Neural cell (in vitro differentiated cells): ENCODE measurements around the gene GOLGA3. TPM values are rescaled to one million over a fixed set of nuclear protein-coding genes. Genes with fewer than 3 reads are reported as not detected.

Experiments
- H2AFZ ChIP-seq: fragments of 200-600, 300-800 bp; sonication (generic), shearing (Covaris generic); 2 replicates; pipeline ENCODE4 v1.6.0; 2014; ENCODE audit warnings: low read depth, mild to moderate bottlenecking, antibody characterized with exemption, low read length, moderate library complexity
- H3F3A ChIP-seq: fragments of 200-600 bp; shearing (Covaris generic); 2 replicates; pipeline ENCODE4 v1.6.1; 2016; ENCODE audit warnings: mild to moderate bottlenecking, moderate library complexity, mixed read lengths, antibody characterized with exemption, low read length; ENCODE audit not compliant: insufficient read depth, poor library complexity, severe bottlenecking
- H3K27ac ChIP-seq: fragments of 200-600, 300-800 bp; sonication (generic), shearing (Covaris generic); 2 replicates; pipeline ENCODE4 v1.5.1; 2014; ENCODE audit warnings: mild to moderate bottlenecking, low read length, moderate library complexity
- H3K27me3 ChIP-seq: fragments of 300-800, 200-600 bp; sonication (generic), shearing (Covaris generic); 2 replicates; pipeline ENCODE4 v1.6.0; 2014; ENCODE audit warnings: mild to moderate bottlenecking, low read depth, low read length, moderate library complexity; ENCODE audit not compliant: insufficient read depth
- H3K36me3 ChIP-seq: fragments of 300-800, 200-600 bp; sonication (generic), shearing (Covaris generic); 2 replicates; pipeline ENCODE4 v1.5.1; 2014; ENCODE audit warnings: mild to moderate bottlenecking, antibody characterized with exemption, low read length, moderate library complexity; ENCODE audit not compliant: insufficient read depth
- H3K4me2 ChIP-seq: fragments of 300-800, 200-600 bp; sonication (generic), shearing (Covaris generic); 2 replicates; pipeline ENCODE4 v1.6.0; 2014; ENCODE audit warnings: mild to moderate bottlenecking, low read length
- H3K4me3 ChIP-seq: fragments of 300-800, 200-600 bp; sonication (generic), shearing (Covaris generic); 2 replicates; pipeline ENCODE4 v1.5.1; 2014; ENCODE audit warnings: mild to moderate bottlenecking, low read length, moderate library complexity
- H3K79me2 ChIP-seq: fragments of 200-600 bp; shearing (Covaris generic); replicated peaks from 2 replicates; pipeline ENCODE4 v1.6.0; 2014; ENCODE audit warnings: mild to moderate bottlenecking, low read length, moderate library complexity; ENCODE audit not compliant: insufficient read depth
- H3K9ac ChIP-seq: fragments of 300-800, 200-600 bp; sonication (generic), shearing (Covaris generic); 2 replicates; pipeline ENCODE4 v1.6.1; 2016; ENCODE audit warnings: mild to moderate bottlenecking, low read length, mixed read lengths
- H3K9me2 ChIP-seq: fragments of 200-600 bp; shearing (Covaris generic); 2 replicates; pipeline ENCODE4 v1.6.1; 2016; ENCODE audit warnings: mild to moderate bottlenecking, low read length, mixed read lengths; ENCODE audit not compliant: insufficient read depth
- H3K9me3 ChIP-seq: fragments of 200-600, 300-800 bp; sonication (generic), shearing (Covaris generic); 2 replicates; pipeline ENCODE4 v1.6.1; 2016; ENCODE audit warnings: mild to moderate bottlenecking, mixed run types, low read length, moderate library complexity, mixed read lengths
- H4K20me1 ChIP-seq: fragments of 200-600 bp; shearing (Covaris generic); 2 replicates; pipeline ENCODE4 v1.6.1; 2016; ENCODE audit warnings: mild to moderate bottlenecking, mixed run types; ENCODE audit not compliant: insufficient read depth
- CTCF ChIP-seq: fragments of 450-650 bp; IDR thresholded peaks from 2 replicates; pipeline ENCODE4 v1.5.1; 2014; ENCODE audit warnings: antibody characterized with exemption, mild to moderate bottlenecking, moderate library complexity; ENCODE audit not compliant: poor library complexity, severe bottlenecking
- EP300 ChIP-seq: fragments of 450-650 bp; conservative IDR thresholded peaks from 2 replicates; pipeline ENCODE4 v1.6.1; 2014; ENCODE audit warnings: antibody characterized with exemption, mild to moderate bottlenecking, moderate library complexity; ENCODE audit not compliant: poor library complexity, severe bottlenecking
- EZH2 ChIP-seq: fragments of 200-600, 300-800 bp; shearing (Covaris generic), sonication (generic); IDR thresholded peaks from 2 replicates; pipeline ENCODE4 v1.6.1; 2014; ENCODE audit warnings: antibody characterized with exemption, low read length, borderline replicate concordance, mild to moderate bottlenecking; ENCODE audit not compliant: insufficient read depth, poor library complexity, severe bottlenecking
- MXI1 ChIP-seq: fragments of 450-650 bp; conservative IDR thresholded peaks from 2 replicates; pipeline ENCODE4 v1.6.1; 2014; ENCODE audit warnings: antibody characterized with exemption, mild to moderate bottlenecking; ENCODE audit not compliant: poor library complexity, severe bottlenecking
- POLR2AphosphoS5 ChIP-seq: IDR thresholded peaks from 2 replicates; pipeline ENCODE4 v1.6.1; 2012
- RAD21 ChIP-seq: fragments of 450-650 bp; conservative IDR thresholded peaks from 2 replicates; pipeline ENCODE4 v1.6.1; 2014; ENCODE audit warnings: antibody characterized with exemption, mild to moderate bottlenecking, moderate library complexity
- REST ChIP-seq: IDR thresholded peaks from 2 replicates; pipeline ENCODE4 v1.6.1; 2012; ENCODE audit warnings: borderline replicate concordance
- SMC3 ChIP-seq: fragments of 450-650 bp; conservative IDR thresholded peaks from 2 replicates; pipeline ENCODE4 v1.6.1; 2014; ENCODE audit warnings: antibody characterized with exemption, mild to moderate bottlenecking, moderate library complexity; ENCODE audit not compliant: poor library complexity
- TAF1 ChIP-seq: IDR thresholded peaks from 2 replicates; pipeline ENCODE4 v1.6.1; 2012; ENCODE audit warnings: low read depth
- polyA plus RNA-seq: library from polyadenylated mRNA; depleted of rRNA; stranded (reverse); fragments of >200 nt; gene quantifications from 2 replicates; pipeline ENCODE4 v1.2.3, GENCODE V29; 2014

GOLGA3 gene
- polyA plus RNA-seq, 1 donor from 2014 or later, result 16.7 TPM

GRCh38 chr12:132724506-132725241, 104.0 kb downstream of the GOLGA3 start:
- H4K20me1 ChIP-seq, result no peaks in the 10 kb centered on the region
- no peak overlapping the region for H3K4me2 ChIP-seq
- no peaks in the 10 kb centered on the region for H3K27me3 ChIP-seq
- no peak overlapping the region for H2AFZ ChIP-seq
- no peak overlapping the region for H3K4me3 ChIP-seq
- TF ChIP-seq POLR2AphosphoS5 (no peak), TAF1 (no peak), CTCF (no peak), MXI1 (no peak)
- H3K9me2 ChIP-seq, result no peaks in the 10 kb centered on the region
- no peak overlapping the region for H3K27ac ChIP-seq
- no peak overlapping the region for H3K9ac ChIP-seq
- no peaks in the 10 kb centered on the region for H3K9me3 ChIP-seq
- no peaks in the 10 kb centered on the region for H3F3A ChIP-seq
- H3K79me2 ChIP-seq, result no peaks in the 10 kb centered on the region
- no peaks in the 10 kb centered on the region for H3K36me3 ChIP-seq

- TF ChIP-seq POLR2AphosphoS5 (no peak), RAD21 (no peak), MXI1 (no peak), REST (no peak), EP300 (no peak), CTCF (no peak), EZH2 (no peak), TAF1 (no peak), SMC3 (no peak)
- Histone ChIP-seq H2AFZ (no peak overlapping the region), H3K9me3 (no peaks in the 10 kb centered on the region), H3K4me2 (no peak overlapping the region), H3K9ac (no peak overlapping the region), H3K79me2 (no peaks in the 10 kb centered on the region), H3K9me2 (no peaks in the 10 kb centered on the region), H3K36me3 (no peaks in the 10 kb centered on the region), H3K27me3 (no peaks in the 10 kb centered on the region), H3F3A (no peaks in the 10 kb centered on the region), H4K20me1 (no peaks in the 10 kb centered on the region), H3K4me3 (no peak overlapping the region), H3K27ac (no peak overlapping the region)
Measured at GRCh38 chr12:132723764-132724140, 104.9 kb downstream of the GOLGA3 start.
